A549 (cell line): ENCODE data around the gene IFITM5. TPM values are rescaled to one million over a fixed set of nuclear protein-coding genes. Genes with fewer than 3 reads are reported as not detected.

Source experiments
- ATAC-seq, 2 experiments: fragments of 200-7000 bp in 1 of 2; fragments of >200 bp in 1 of 2; cut with Nextera tagmentation in 1 of 2; cut with Tn5 transposase in 1 of 2; 3 replicates each; pipeline versions ENCODE4 v1.8.0 to v1.9.1; 2018 to 2020; ENCODE audit warnings: mild to moderate bottlenecking in 1 of 2, moderate library complexity in 1 of 2
- CTCF ChIA-PET: fragments of 300-600 bp; sonication (Branson Sonifier 250); formaldehyde crosslinking; extraction: SDS; loops from one replicate; lab custom pipeline; 2021; ENCODE audit warnings: antibody characterized with exemption, inconsistent platforms; lab: Yijun Ruan, JAX
- POLR2A ChIA-PET: fragments of 350-600 bp; formaldehyde crosslinking; extraction: SDS; loops from one replicate; lab custom pipeline; 2021; ENCODE audit warnings: antibody characterized with exemption, inconsistent platforms; lab: Yijun Ruan, JAX
- DNase-seq, 2 experiments: peaks; one replicate each; pipeline versions ENCODE4 v3.0.0 to v3.0.0-alpha.2; 2011 to 2016; ENCODE audit warnings: low read depth in 1 of 2, low spot score in 1 of 2
- FAIRE-seq: peaks from 2 replicates; lab custom pipeline; 2011; peaks lifted over from hg19 to GRCh38; lab: Jason Lieb, UNC
- H3K27ac ChIP-seq, 2 experiments: fragments of >200 bp; sonication (Bioruptor Twin); formaldehyde crosslinking; 3 replicates each; pipeline ENCODE4 v1.5.1; 2016 to 2017
- H3K4me1 ChIP-seq: fragments of >200 bp; sonication (Bioruptor Twin); formaldehyde crosslinking; 3 replicates; pipeline ENCODE4 v1.6.1; 2016
- H3K4me2 ChIP-seq: fragments of >200 bp; sonication (Bioruptor Twin); formaldehyde crosslinking; 3 replicates; pipeline ENCODE4 v1.6.1; 2016
- H3K4me3 ChIP-seq: fragments of >200 bp; sonication (Bioruptor Twin); formaldehyde crosslinking; 3 replicates; pipeline ENCODE4 v1.5.1; 2016
- H3K9me3 ChIP-seq: fragments of >200 bp; sonication (Bioruptor Twin); formaldehyde crosslinking; 3 replicates; pipeline ENCODE4 v1.6.1; 2016
- BHLHE40 ChIP-seq: IDR thresholded peaks from 2 replicates; pipeline ENCODE4 v1.6.1; 2012; ENCODE audit warnings: low read depth, low read length, inconsistent platforms
- CHD2 ChIP-seq: fragments of 150-350 bp; IDR thresholded peaks from 2 replicates; pipeline ENCODE4 v1.6.1; 2014; ENCODE audit warnings: low read length; ENCODE audit not compliant: partially characterized antibody
- CHD4 ChIP-seq: fragments of 200-600 bp; sonication (generic); IDR thresholded peaks from 2 replicates; pipeline ENCODE4 v1.6.1; 2016; ENCODE audit warnings: antibody characterized with exemption, mild to moderate bottlenecking, borderline replicate concordance
- EHF ChIP-seq: fragments of 250-450 bp; sonication (Bioruptor Pico); IDR thresholded peaks from 2 replicates; pipeline ENCODE4 v1.5.0; 2020; ENCODE audit warnings: mild to moderate bottlenecking
- EHMT2 ChIP-seq: fragments of 200-600 bp; sonication (generic); IDR thresholded peaks from 2 replicates; pipeline ENCODE4 v1.6.1; 2016; ENCODE audit warnings: antibody characterized with exemption, low read depth, mild to moderate bottlenecking, moderate library complexity
- HDAC2 ChIP-seq: fragments of 200-600 bp; sonication (generic); IDR thresholded peaks from 2 replicates; pipeline ENCODE4 v1.6.1; 2016
- HOXA7 ChIP-seq: fragments of 250-450 bp; sonication (Bioruptor Pico); IDR thresholded peaks from 2 replicates; pipeline ENCODE4 v1.5.0; 2020; ENCODE audit warnings: mild to moderate bottlenecking, moderate library complexity
- HOXB5 ChIP-seq: fragments of 250-450 bp; sonication (Bioruptor Pico); IDR thresholded peaks from 2 replicates; pipeline ENCODE4 v1.5.0; 2020; ENCODE audit warnings: mild to moderate bottlenecking, moderate library complexity
- KDM1A ChIP-seq: fragments of 200-600 bp; sonication (generic); IDR thresholded peaks from 2 replicates; pipeline ENCODE4 v1.6.1; 2016; ENCODE audit warnings: low read depth, mild to moderate bottlenecking
- MAZ ChIP-seq: fragments of 150-350 bp; IDR thresholded peaks from 2 replicates; pipeline ENCODE4 v1.6.1; 2014; ENCODE audit warnings: antibody characterized with exemption, low read depth, low read length, borderline replicate concordance
- NFE2L2 ChIP-seq: fragments of 150-350 bp; conservative IDR thresholded peaks from 2 replicates; pipeline ENCODE4 v1.6.1; 2014; ENCODE audit warnings: low read length
- NPAS2 ChIP-seq: fragments of 250-450 bp; sonication (Bioruptor Pico); IDR thresholded peaks from 2 replicates; pipeline ENCODE4 v1.8.0; 2022; ENCODE audit warnings: mild to moderate bottlenecking, moderate library complexity, borderline replicate concordance
- NR3C1 ChIP-seq: fragments of >200 bp; sonication (Bioruptor Twin); formaldehyde crosslinking; IDR thresholded peaks from 3 replicates; pipeline ENCODE4 v1.6.1; 2017
- RAD21 ChIP-seq, 2 experiments: fragments of >200 bp in 1 of 2; sonication (Bioruptor Twin) in 1 of 2; formaldehyde crosslinking in 1 of 2; IDR thresholded peaks in 1 of 2; conservative IDR thresholded peaks in 1 of 2; 2 replicates in 1 of 2; 3 replicates in 1 of 2; pipeline ENCODE4 v1.6.1; 2012 to 2018; ENCODE audit warnings: inconsistent platforms in 1 of 2
- RARB ChIP-seq: fragments of 250-450 bp; sonication (Bioruptor Pico); IDR thresholded peaks from 2 replicates; pipeline ENCODE4 v1.8.0; 2021; ENCODE audit warnings: mild to moderate bottlenecking, moderate library complexity
- RFX5 ChIP-seq: fragments of 450-650 bp; IDR thresholded peaks from 2 replicates; pipeline ENCODE4 v1.7.1; 2014; ENCODE audit warnings: antibody characterized with exemption, mild to moderate bottlenecking, moderate library complexity
- TFCP2L1 ChIP-seq: fragments of 250-450 bp; sonication (Bioruptor Pico); IDR thresholded peaks from 2 replicates; pipeline ENCODE4 v1.5.0; 2021; ENCODE audit warnings: mild to moderate bottlenecking
- ZC3H11A ChIP-seq: fragments of 450-650 bp; IDR thresholded peaks from 2 replicates; pipeline ENCODE4 v1.6.1; 2014; ENCODE audit warnings: antibody characterized with exemption, mild to moderate bottlenecking
- ZNF302 ChIP-seq: fragments of 250-450 bp; sonication (Bioruptor Pico); IDR thresholded peaks from 2 replicates; pipeline ENCODE4 v1.9.0; 2021; ENCODE audit warnings: inconsistent platforms, mild to moderate bottlenecking, moderate library complexity
- ZSCAN20 ChIP-seq: fragments of 250-450 bp; sonication (Bioruptor Pico); IDR thresholded peaks from 2 replicates; pipeline ENCODE4 v1.8.0; 2022; ENCODE audit warnings: mild to moderate bottlenecking, moderate library complexity
- WGBS: methylation state at CpG from one replicate; pipeline ENCODE4 v1.1.6; 2017; ENCODE audit errors: missing lambda C conversion rate; 5-methylcytosine and 5-hydroxymethylcytosine counted together
- polyA plus RNA-seq, 4 experiments: library from polyadenylated mRNA; depleted of rRNA in 3 of 4; stranded (reverse); fragments of >200 nt; fragmentation: RNase III in 1 of 4; extraction: RNeasy Plus Mini Kit Qiagen cat#74134 plus additional on column Dnase treatment in 1 of 4; gene quantifications; 2 replicates in 3 of 4; 3 replicates in 1 of 4; pipeline ENCODE4 v1.2.3, GENCODE V29; 2011 to 2017
- TF ChIP-seq, protein P1 (sequence below): IDR thresholded peaks from 2 replicates; pipeline ENCODE4 v1.6.1; 2012; ENCODE audit warnings: low read depth, borderline replicate concordance
- TF ChIP-seq, protein P2 (sequence below): fragments of >200 bp; sonication (Bioruptor Twin); formaldehyde crosslinking; IDR thresholded peaks from 3 replicates; pipeline ENCODE4 v1.5.1; 2016
- TF ChIP-seq, protein P3 (sequence below): fragments of 250-450 bp; sonication (Bioruptor Pico); IDR thresholded peaks from 2 replicates; pipeline ENCODE4 v1.5.0; 2020; ENCODE audit warnings: low read depth, mild to moderate bottlenecking, moderate library complexity

Gene IFITM5
- polyA plus RNA-seq, 2 of the 4 experiments (the other 2 are of a cell fraction) = not detected

DNA sequence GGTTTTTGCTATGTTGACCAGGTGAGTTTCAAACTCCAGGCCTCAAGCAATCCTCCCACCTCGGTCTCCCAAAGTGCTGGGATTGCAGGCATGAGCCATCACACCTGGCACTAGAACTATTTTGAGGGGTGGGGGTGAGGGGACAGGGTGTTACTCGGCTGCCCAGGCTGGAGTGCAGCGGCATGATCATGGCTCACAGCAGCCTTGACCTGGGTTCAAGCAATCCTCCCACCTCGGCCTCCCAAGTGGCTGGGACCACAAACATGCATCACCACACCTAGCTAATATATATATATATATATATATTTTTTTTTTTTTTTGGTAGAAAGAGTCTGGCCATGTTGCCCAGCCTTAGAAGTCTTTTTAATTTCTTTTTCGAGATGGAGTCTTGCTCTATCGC, 38.4 kb upstream of the IFITM5 start:
- WGBS = 65% methylated on average over 6 of the region's 6 CpGs
- Histone ChIP-seq H3K9me3 (no peaks in the 10 kb centered on the region), H3K27ac (no peak overlapping the region), H3K4me3 (no peak overlapping the region), H3K4me2 (no peak overlapping the region), H3K4me1 (no peaks in the 10 kb centered on the region)
- ATAC-seq = no peak
- DNase-seq = no peak
- FAIRE-seq = no peak
- ChIA-PET CTCF (interaction anchor here (1.1 kb wide), 1 partner anchor 8 kb away, joined by 4 read pairs; no protein-coding TSS in a partner anchor), POLR2A (no interaction called here)
- TF ChIP-seq NR3C1 = no peak
- no peak for TF ChIP-seq HOXA7 (CRISPR knock-in tag)
- TF ChIP-seq NFE2L2 = no peak
- TF ChIP-seq RAD21 (conservative IDR thresholded peaks at IDR 0.05 in 1 of 2, IDR thresholded peaks at IDR 0.05 in 1 of 2) = no peak
- TF ChIP-seq EHMT2 = no peak
- no peak for TF ChIP-seq RFX5
- TF ChIP-seq EHF (CRISPR knock-in tag) = no peak
- no peak for TF ChIP-seq KDM1A
- no peak for TF ChIP-seq MAZ
- no peak for TF ChIP-seq HOXB5
- TF ChIP-seq CHD2 = no peak
- TF ChIP-seq ZNF302 (CRISPR knock-in tag) = no peak
- TF ChIP-seq BHLHE40 = no peak
- no peak for TF ChIP-seq ZSCAN20
- no peak for TF ChIP-seq CHD4
- TF ChIP-seq NPAS2 (CRISPR knock-in tag) = no peak
- TF ChIP-seq, all 56 proteins: peak for 0

DNA sequence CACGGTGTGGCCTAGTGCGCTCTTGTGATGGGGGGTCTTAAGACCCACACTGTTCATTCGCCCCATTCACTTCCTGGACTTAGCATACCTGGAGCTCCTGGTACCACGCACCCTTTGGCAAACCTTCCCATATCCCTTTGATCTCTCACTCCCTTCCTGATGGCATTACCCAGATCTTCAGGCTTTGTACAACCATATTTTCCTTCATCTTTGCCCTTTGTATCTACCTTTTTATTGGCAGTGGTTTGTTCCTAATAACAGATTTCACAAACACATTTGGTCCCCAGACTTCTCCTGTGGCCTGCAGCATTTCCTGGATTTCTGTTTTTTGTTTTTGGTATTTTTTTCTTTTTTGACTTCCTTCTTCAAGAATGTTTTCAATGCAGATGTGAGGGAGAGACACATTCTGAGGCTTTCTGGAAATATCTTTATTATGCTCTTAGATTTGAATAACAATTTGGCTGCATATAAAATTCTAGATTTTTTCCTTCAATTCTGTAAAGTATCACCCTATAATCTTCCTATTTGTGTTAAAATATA, 37.4 kb upstream of the IFITM5 start:
- H3K27ac ChIP-seq = no peak overlapping the region
- POLR2A ChIA-PET = no interaction called here

DNA sequence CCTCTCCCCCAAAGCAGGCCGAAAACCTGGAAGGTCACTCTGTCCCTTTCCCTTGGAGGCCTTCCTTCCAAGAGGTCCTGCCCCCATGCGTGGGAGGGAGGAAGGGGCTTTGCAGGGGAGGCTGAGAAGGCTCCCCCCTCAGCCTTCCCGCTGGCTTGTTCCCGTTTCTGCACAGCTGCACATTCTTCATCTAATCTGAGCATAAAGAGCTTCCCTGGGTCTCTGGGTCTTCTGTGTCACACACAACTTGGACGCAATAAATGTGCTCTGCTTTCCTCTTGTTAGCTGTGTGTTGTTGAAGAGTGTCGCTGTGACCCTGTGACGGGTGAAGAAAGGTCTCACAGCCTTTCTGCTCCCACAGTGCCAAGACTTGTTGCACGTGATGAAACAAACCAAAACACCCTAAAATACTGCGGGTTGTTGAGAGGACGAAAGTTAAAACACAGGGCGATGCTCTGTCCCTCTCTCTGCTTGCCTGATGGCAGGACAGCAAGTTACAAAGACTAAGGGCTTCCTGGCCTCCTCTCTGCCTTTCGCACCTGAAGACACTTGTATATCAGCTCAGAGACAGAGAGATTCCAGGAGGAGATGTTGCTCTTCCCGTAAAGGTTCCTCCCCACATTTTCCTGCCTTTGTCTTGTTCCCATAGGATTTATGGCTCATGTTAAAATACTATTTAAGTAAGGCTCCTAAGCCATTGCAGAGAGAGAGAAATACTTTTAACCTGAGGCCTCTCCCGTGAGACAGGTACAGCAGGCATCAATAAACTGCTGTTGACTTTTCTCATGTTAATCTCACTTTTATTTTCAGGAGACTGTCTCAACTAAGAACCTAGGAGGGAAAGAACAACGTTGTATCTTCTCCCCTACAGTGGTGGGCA, 36.7 kb upstream of the IFITM5 start:
- Histone ChIP-seq H3K27ac (no peak overlapping the region; a peak in 1 of 6 replicates), H3K9me3 (no peaks in the 10 kb centered on the region), H3K4me2 (no peak overlapping the region), H3K4me3 (no peak overlapping the region), H3K4me1 (no peaks in the 10 kb centered on the region)
- POLR2A ChIA-PET = no interaction called here
- FAIRE-seq = no peak
- no peak for DNase-seq
- TF ChIP-seq ZC3H11A = no peak
- TF ChIP-seq, protein P1, sequence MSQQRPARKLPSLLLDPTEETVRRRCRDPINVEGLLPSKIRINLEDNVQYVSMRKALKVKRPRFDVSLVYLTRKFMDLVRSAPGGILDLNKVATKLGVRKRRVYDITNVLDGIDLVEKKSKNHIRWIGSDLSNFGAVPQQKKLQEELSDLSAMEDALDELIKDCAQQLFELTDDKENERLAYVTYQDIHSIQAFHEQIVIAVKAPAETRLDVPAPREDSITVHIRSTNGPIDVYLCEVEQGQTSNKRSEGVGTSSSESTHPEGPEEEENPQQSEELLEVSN = no peak
- TF ChIP-seq, protein P2, sequence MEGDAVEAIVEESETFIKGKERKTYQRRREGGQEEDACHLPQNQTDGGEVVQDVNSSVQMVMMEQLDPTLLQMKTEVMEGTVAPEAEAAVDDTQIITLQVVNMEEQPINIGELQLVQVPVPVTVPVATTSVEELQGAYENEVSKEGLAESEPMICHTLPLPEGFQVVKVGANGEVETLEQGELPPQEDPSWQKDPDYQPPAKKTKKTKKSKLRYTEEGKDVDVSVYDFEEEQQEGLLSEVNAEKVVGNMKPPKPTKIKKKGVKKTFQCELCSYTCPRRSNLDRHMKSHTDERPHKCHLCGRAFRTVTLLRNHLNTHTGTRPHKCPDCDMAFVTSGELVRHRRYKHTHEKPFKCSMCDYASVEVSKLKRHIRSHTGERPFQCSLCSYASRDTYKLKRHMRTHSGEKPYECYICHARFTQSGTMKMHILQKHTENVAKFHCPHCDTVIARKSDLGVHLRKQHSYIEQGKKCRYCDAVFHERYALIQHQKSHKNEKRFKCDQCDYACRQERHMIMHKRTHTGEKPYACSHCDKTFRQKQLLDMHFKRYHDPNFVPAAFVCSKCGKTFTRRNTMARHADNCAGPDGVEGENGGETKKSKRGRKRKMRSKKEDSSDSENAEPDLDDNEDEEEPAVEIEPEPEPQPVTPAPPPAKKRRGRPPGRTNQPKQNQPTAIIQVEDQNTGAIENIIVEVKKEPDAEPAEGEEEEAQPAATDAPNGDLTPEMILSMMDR = no peak
- no peak for ATAC-seq
- WGBS = 63% methylated on average over 15 of the region's 15 CpGs
- CTCF ChIA-PET = interaction anchor here (0.9 kb wide), 1 partner anchor 113 kb away, joined by 3 read pairs; no protein-coding TSS in a partner anchor

More for the DNA sequence above, 37.4 kb upstream of the IFITM5 start:
- ATAC-seq (no peak), DNase-seq (no peak), FAIRE-seq (no peak)
- H3K9me3 ChIP-seq = no peaks in the 10 kb centered on the region
- no peak overlapping the region for H3K4me3 ChIP-seq
- TF ChIP-seq, protein P3, sequence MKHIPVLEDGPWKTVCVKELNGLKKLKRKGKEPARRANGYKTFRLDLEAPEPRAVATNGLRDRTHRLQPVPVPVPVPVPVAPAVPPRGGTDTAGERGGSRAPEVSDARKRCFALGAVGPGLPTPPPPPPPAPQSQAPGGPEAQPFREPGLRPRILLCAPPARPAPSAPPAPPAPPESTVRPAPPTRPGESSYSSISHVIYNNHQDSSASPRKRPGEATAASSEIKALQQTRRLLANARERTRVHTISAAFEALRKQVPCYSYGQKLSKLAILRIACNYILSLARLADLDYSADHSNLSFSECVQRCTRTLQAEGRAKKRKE = no peak
- TF ChIP-seq RAD21 (conservative IDR thresholded peaks at IDR 0.05 in 1 of 2, IDR thresholded peaks at IDR 0.05 in 1 of 2) = no peak
- TF ChIP-seq HDAC2 = no peak
- no peak for TF ChIP-seq TFCP2L1 (CRISPR knock-in tag)
- no peak for TF ChIP-seq RARB (CRISPR knock-in tag)
- H3K4me1 ChIP-seq = no peaks in the 10 kb centered on the region
- CTCF ChIA-PET = interaction anchor here (1.1 kb wide), 1 partner anchor 9 kb away, joined by 4 read pairs; no protein-coding TSS in a partner anchor
- WGBS = 81% methylated on average over 4 of the region's 4 CpGs
- no peak overlapping the region for H3K4me2 ChIP-seq
